CD4-positive, alpha-beta T cell treated with Interleukin-1 beta for 1 hour (primary cell): ENCODE results near the gene LSP1.

Source experiments
- DNase-seq, 2 donors: peaks; one replicate each; pipeline ENCODE4 v3.0.0-alpha.2; 2020 to 2022

Gene LSP1

DNA sequence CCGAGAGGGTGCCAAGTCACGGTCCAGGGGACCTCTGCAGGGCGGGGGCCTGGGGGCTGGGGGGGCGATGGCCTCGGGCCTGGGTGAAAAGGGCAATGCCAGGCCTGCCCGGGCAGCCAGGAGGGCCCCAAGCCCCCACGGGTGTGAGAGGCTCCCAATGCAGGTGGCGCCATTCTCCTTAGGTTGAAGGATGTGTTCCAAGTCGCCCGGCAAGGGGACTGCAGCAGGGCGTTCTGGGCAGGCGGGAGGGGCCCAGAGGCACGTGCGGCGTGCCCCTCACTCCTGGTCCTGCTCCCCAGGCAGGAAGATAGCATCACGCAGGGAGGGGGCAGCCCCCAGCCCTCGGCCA, 14.8 kb upstream of the LSP1 start:
- no peak for DNase-seq

DNA sequence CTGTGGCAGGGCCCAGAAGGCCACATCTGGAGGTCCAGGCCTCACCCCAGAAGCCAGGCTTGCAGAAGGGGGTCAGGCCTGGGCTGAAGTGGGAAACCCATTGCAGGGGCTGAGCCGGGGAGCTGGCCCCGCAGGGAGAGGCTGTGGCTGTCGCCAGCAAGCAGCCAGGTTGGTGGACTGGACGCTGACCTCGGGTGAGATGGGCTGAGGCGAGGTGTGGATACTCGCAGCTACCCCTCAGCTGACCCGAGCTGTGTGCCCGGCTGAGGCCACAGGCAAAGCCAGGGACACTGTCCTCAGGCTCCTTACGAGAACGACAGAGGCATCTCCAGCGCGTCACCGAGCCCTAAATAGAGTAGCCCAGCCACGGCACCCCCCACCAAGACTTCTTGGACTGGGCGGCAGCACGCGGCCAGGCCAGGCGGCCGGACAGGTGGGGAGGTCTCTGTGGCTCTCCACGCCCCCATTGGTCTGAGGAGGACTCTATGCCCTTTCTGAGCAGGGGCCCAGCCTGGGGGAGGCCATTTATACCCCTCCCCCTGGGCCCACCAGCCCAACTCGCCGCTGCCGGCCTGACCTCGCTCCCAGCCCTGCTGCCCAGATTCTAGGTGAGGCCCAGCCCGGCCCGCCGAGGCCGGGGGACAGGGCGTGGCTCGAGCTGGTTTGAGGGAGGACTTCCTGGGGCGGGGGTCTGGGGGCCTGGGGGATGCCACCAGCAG, 14.3 kb upstream of the LSP1 start, which contains the start of gene TNNI2:
Gene TNNI2 (plus strand): TSS at position 556 of the 719 bp plus-strand sequence. CDS start 716 bp downstream, outside the sequence.
- no peak for DNase-seq

- no peak for DNase-seq
These were observed 13.5 kb upstream of the LSP1 start for GRCh38 chr11:1839204-1839923.

DNA sequence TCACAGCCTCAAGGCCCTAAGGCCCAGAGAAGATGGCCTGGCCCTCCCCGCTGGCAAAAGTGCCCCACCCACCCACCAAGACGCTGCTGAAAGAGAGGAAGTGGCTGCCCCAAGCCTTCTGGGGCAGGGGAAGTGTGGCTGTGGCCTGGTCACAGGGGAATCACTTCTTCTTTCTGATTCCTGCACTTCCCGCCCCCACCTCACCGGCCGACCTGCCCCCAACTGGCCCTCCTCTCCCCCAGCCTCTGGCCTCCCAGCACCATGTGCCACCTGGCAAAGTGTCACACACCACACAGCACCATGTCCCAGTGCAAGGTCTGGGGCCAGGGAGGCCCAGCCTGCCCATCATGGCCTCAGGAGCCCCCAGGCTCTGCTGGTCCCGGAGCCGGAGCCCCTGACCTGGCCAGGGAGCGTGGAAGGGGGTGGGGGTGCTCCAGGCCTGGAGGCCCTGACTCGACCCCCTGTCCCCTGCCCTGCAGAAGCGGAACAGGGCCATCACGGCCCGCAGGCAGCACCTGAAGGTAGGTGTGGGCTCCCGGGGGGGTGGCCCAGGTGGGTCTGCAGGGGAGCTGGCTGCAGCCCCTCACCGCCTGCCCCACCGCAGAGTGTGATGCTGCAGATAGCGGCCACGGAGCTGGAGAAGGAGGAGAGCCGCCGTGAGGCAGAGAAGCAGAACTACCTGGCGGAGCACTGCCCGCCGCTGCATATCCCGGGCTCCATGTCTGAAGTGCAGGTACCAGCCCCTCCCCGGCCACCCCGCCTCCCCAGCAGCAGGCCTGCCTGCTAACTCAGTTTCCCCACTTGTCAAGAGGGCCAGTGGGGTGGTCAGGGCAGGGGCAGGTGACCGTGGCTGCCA, 12.7 kb upstream of the LSP1 start:
- DNase-seq = peak in 1 of 2 donors; percentile 81

DNA sequence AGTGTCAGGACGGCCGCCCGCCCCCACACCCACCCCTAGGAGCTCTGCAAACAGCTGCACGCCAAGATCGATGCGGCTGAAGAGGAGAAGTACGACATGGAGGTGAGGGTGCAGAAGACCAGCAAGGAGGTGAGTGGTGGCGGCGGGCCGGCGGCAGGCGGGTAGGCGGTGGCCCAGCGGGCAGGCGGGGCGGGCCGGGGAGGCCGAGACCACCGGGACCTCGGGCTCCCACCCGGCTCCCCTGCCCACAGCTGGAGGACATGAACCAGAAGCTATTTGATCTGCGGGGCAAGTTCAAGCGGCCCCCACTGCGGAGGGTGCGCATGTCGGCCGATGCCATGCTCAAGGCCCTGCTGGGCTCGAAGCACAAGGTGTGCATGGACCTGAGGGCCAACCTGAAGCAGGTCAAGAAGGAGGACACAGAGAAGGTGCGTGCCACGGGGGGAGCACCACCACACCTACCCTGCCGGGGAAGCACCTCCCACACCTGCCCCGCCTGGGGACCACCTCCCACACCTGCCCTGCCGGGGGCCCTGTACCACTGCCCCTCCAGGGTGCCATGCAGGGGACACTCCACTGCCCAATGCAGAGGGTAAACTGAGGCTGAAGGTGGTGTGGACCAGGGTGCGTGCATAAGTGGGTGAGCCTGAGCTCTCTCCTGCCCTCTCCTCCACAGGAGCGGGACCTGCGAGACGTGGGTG, 12.0 kb upstream of the LSP1 start:
- DNase-seq = no peak

DNA sequence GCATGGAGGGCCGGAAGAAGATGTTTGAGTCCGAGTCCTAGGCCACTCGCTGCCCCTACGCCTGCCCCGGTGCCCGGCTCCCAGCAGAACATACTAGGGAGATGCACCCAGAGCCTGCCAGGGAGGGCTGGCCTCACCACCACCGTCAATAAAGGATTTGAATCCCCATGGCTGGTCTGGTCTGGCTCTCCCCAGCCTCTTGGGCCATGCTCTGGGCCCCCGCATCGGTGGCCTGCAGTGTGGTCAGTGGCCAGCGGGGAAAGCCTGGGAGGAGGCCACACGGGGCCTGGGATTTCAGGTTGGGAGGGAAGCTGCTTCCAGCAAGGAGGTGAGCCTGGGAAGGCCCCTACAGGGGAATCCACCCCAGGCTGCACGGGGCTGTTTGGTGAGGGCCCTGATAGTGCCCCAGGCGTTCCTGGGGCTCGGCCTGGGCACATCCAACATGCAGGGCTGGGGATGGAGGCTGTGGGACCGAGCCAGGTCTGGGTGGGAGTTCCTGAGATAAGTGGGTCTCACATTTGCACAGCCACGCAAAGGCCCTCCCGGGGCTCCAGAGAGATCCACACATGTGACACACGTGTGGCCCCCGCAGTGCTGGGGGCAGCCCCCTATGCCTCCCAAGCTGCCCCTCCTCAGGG, 11.3 kb upstream of the LSP1 start:
- no peak for DNase-seq

DNA sequence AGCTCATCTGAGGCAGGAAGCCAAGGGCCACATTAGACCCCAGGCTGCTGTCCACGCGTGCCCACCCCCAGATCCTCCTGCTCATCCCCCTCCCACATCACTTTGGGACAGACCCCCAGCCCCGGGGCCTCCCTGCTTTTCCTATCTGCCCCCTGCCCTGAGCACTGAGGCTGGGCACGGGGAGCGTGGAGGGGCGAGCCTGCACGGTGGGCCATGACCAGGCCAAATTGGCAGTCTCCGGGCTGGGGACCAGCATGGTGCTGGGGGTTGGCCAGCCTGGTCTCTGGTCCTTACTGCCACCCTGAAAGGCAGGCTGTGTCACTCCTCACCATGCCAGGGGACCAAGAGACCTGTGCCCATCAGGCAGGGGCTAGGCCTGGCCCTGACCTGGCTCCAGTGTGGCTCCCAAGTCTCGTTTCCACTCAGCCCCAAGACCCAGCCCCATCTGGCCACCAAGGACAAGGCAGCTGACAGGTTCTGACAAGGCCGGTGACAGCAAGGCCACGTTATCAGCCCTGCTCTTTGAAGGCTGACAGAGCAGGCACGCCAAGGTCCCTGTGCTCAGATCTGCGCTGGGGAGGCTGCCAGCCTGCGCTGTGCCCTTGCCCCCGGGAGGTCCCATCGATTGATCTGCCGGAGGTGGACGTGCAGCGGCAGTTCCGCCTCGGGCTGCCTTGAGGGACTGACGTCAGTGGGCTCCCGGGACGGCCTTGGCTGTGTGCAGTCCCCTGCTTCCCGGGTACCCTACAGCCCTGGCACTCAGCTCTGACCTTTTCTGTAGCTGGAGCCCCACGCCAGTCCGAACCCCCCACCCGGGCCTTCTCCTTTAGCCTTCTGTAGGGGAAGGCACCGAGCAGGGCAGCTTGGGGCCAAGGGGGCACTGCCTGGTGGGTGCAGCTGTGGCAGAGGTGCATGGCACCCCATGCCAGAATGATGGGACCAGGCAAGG, 10.5 kb upstream of the LSP1 start:
- no peak for DNase-seq

DNA sequence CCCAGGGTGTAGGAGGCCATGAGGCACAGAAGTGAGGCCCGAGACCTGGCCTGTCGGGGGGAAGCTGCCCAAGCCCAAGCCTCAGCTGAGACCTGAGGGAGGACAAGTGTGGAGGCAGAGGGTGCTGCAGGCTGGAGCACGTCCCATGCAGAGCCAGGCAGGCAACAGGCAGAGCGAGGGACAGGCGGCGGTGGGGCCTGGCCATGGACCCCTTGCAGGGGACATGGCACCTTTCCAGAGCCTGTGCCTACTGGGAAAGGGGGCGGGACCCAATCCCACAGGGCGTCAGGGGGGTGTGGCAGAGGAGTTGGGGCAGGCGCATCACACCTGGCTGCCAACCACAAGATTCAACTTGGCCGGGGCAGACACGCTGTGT, 9.8 kb upstream of the LSP1 start:
- no peak for DNase-seq

DNA sequence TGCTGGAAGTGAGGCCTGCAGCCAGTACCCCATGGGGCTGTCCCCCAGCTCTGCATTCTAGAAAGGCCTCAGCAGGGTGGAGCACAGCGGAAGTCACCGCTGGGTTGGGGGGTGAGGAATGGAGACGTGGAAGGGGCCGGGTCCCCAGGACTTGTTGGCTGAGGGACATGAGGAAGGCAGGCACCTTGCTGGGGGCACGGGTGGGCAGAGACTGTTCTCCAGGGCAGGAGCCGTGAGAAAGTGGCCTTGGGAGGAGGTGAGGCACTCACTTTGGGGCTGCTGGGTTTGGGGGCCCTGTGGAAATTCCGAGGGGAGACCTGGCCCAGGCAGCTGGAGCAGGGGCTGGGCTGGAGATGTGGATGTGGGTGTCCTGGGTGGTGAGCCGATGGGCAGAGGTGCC, 9.1 kb upstream of the LSP1 start:
- no peak for DNase-seq

DNA sequence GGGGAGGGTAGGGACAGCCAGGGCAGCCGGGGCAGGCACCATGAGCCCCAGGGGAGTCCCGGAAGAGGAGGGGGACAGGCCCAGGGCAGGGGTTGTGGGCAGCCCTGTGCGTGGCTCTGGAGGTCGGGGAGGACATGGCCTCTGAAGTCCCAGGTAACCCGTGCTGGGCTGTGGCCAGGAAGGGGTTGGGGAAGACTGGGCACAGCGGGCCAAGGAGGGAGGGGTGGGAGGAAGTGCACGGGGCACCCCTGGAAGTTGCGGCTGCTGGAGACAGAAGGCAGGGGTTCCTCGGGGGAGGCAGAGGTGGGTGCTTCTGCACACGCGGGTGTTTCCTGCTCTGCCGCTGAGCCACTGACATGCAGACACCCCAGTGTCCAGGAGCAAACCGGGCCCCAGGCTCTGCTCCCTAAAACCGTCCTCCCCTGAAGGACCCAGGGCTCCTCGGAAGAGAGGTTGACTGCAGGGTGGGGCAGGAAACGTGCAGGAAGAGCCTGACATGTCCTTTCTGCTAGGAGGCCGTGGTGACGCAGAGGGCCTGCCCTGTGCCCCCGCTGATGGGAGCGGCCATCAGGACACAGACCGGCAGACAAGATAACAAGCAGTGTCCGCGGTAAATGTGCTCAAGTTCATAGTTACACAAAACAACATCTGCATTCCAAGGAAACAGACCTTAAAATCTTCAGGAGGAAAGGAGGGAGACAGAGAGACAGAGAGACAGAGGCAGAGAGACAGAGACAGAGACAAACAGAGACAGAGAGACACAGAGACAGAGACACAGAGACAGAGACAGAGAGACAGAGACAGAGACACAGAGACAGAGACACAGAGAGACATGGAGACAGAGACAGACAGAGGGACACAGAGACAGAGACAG, 8.4 kb upstream of the LSP1 start:
- peak; percentile 64 to 82 for DNase-seq

DNA sequence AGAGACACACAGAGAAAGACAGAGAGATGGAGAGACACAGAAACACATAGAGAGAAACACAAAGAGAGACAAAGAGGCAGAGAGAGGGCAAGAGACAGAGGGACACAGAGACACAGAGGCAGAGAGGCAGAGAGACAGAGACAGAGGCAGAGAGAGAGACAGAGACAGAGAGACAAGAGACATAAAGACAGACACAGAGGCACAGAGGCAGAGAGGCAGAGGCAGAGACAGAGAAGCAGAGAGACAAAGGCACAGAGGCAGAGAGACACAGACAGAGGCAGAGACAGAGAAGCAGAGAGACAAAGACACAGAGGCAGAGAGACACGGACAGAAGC, 7.8 kb upstream of the LSP1 start:
- no peak for DNase-seq

GRCh38 chr11:1845561-1846452, 7.1 kb upstream of the LSP1 start:
- peak; percentile 42 to 51 for DNase-seq

DNA sequence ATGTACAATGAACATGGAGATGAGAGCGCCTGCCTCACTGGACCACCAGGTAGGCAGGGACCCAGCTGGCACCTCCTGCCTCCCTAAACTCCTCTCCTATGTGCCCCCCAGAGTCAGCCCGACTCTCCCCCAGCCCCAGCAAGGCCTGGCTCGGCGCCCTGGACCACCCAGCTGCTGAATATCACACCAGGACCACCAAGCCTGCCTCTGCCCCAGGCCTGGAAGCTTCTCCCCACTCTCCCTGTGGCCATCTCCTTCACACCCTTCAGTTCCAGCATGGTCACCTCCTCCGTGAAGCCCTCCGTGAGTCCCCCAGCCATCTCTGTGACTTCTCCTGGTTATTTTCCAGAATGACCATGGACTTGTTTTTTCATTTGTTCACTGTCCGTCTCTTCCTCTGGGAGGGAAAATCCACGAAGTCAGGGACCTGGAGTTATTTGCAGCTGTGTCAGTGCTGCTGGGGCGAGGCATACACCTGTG, 6.4 kb upstream of the LSP1 start:
- no peak for DNase-seq

- no peak for DNase-seq
These were observed 5.7 kb upstream of the LSP1 start for GRCh38 chr11:1847006-1847735.

DNA sequence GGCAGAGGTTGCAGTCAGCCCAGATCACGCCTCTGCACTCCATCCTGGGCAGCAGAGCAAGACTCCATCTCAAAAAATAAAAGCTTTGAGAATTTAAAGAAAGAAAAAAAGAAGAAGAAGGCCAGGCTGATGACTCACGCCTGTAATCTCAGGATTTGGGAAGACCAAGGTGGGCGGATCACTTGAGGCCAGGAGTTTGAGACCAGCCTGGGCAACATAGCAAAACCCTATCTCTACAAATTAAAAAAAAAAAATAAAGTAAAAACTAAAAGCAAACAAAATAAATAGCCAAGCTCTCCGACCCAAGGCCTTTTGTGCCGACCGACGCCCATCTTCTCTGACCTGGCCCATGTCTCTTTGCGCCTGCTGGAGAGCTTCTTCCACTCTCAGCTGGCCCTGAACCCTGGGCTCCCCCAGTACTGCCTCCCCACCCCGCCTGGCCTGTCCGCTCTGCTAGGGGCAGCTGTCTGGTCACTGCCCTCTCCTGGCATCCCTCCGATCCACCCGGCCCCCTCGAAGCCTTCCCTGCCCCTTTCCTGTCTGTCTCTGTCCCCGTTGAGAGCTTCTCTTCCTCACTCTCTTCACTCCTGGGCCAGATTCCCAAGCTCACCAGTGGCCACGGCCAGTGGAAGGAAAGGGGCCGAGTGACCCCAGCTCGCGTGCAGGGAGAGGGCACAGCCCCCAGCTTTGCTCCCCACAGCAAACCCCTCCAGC, 4.8 kb upstream of the LSP1 start:
- no peak for DNase-seq

DNA sequence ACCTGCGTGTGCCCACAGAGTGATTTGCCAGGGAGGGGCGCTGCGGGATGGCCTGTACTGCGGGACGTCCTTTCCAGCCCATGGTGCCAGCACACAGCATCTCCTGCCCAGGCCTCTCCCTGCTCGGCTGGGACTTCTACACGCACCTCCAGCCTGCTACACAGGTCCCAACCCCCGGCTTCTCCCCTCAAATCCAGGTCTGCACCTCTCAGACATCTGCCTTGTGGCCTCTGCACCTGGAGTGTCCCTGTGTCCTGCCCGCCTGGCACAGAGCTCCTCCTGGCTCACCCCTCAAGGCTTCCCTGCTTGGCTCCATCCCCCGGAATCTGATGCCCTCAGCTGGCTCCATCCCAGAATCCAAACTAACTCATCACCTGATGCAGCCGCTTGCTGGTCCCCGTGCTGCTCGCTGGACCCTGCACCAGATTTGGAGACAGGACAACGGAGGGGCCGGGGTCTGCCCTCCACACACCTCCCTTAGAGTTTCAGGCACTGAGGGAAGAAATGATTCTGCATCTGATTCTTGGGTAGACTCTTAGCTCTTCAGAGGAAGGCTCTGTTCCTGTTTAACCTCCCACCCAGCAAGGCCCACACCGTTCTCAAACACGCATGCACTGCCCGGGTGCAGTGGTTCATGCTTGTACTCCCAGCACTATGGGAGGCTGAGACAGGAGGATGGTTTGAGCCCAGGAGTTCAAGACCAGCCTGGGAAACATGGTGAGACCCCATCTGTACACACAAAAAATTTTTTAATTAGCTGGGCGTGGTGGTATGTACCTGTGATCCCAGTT, 4.0 kb upstream of the LSP1 start:
- DNase-seq = no peak
